Ureter (tissue), 1 donor: ENCODE results near the gene DTD2. TPM values are rescaled to one million over a fixed set of nuclear protein-coding genes. Genes with fewer than 3 reads are reported as not detected.
"Not testable (repeated sequence)": the region's sequence is repeated elsewhere in the genome, so short reads cannot be mapped to it uniquely, and the experiment has no call there.

ENCODE experiments used
- DNase-seq: peaks from one replicate; pipeline ENCODE4 v3.0.0-alpha.2; 2020; ENCODE audit warnings: low spot score
- total RNA-seq: library from RNA; stranded (reverse); gene quantifications from one replicate; pipeline ENCODE4 v1.2.4, GENCODE V29; 2023
- donor health status: DM: yes; HTN: yes; CAD: no.

Gene DTD2
- total RNA-seq, 1 donor from 2014 or later: 24.9 TPM

DNA sequence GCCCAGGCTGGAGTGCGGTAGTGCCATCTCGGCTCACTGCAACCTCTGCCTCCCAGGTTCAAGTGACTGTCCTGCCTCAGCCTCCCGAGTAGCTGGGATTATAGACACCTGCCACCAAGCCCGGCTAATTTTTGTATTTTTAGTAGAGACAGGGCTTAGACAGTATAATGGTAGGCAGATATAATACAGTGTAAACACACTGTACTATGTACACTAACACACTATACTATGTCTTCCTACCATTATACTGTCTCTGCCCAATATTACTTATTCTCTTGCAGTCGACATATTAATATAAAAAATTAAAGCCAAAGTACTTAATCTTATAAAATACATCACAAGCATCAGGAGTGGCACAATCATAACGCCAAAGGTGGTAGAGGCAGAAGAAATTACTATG, 15.0 kb downstream of the DTD2 start:
- no peak for DNase-seq

GRCh38 chr14:31441273-31442111, 15.8 kb downstream of the DTD2 start:
- DNase-seq: no peak

DNA sequence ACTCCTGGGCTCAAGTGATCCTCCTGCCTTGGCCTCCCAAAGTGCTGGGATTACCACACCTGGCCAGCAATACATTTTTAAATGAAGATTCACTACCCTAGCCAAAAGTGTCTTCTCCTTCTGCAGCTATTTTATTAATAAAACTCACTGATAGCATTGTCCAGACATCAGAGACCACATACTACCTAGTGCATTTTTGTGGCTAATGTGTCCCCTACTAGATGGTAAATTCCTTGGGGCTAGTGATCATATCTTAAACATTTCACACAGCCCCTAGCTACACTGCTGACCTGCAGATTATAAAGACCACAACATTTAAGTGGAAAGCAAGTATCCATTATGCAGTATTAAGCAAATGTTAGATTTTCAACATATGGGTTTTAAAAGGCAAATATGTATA, 17.0 kb downstream of the DTD2 start:
- DNase-seq: no peak

DNA sequence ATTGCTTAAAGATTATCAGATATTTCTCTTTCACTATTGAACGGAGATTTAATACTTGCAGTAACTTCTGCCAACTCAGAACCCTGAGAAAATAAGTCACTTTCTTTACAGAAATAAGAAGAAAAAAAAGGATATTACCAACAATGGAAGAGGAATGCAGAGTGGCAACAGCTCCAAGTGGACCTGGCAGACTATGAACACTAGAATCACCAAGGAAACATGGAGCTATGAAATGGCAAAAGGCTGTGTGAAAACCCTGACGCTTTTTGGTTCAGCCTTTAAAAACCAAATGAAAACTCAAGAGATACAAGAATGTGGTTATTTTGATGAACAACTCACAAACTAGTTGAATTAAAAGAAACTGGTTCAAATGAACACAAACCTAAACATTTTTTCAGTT, 17.7 kb downstream of the DTD2 start:
- no peak for DNase-seq

DNA sequence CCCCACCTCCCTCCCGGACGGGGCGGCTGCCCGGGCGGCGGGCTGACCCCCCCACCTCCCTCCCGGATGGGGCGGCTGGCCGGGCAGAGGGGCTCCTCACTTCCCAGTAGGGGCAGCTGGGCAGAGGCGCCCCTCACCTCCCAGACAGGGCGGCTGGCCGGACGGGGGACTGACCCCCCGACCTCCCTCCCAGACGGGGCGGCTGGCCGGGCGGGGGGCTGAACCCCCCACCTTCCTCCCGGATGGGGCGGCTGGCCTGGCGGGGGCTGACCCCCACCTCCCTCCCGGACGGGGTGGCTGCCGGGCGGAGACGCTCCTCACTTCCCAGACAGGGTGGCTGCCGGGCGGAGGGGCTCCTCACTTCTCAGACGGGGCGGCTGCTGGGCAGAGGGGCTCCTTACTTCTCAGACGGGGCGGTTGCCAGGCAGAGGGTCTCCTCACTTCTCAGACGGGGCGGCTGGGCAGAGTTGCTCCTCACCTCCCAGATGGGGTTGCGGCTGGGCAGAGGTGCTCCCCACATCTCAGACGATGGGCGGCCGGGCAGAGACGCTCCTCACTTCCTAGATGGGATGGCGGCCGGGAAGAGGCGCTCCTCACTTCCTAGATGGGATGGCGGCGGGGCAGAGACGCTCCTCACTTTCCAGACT, 20.1 kb downstream of the DTD2 start:
- DNase-seq: not testable (repeated sequence)

DNA sequence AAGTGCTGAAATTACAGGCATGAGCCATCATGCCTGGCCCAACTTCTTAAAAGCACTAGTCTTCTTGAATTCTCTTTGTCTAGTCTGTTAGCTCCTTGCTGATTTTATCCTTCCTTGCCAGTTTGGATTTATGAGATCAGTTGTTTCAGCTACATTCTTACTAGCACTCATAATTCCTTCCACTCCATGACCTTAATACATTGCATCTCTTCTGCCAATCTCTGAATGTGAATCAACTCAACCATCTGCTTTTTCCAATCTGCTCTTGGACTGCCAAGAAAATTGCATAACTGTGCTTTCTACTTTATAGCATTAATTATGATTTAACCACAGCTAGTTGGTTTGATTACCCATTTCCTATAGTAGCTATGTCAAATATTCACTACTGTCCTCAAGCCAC, 22.0 kb downstream of the DTD2 start:
- no peak for DNase-seq

DNA sequence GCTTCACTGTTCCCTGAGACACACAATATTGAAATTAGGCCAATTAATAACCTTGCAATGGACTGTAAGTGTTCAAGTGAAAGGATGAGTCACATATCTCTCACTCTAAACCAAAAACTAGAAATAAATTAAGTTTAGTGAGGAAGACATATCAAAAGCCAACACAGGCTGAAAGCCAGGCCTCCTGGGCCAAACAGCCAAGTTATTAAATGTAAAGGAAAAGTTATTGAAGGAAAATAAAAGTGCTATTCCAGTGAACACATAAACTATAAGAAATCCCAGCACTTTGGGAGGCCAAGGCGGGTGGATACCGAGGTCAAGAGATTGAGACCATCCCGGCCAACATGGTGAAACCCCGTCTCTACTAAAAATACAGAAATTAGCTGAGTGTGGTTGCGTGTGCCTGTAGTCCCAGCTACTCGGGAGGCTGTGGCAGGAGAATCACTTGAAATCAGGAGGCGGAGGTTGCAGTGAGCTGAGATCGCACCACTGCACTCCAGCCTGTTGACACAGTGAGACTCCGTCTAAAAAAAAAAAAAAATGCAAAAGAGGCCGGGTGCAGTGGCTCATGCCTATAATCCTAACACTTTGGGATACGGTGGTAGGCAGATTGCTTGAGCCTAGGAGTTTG, 26.6 kb downstream of the DTD2 start:
- no peak for DNase-seq

DNA sequence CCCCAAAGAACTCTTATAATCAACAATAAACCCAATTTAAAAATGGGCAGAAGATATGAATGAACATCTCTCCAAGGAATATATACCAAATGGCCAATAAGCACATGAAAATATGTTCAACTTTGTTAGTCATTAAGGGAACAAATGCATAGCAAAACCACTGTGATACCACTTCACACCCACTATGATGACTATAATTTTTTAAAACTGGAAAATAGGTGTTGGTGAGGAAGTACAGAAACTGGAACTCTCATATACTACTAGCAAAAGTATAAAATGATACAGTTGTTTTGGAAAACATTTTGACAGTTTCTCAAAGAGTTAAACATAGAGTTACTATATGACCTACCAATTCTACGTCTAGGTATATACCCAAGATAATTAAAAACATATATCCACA, 27.5 kb downstream of the DTD2 start:
- DNase-seq: no peak

DNA sequence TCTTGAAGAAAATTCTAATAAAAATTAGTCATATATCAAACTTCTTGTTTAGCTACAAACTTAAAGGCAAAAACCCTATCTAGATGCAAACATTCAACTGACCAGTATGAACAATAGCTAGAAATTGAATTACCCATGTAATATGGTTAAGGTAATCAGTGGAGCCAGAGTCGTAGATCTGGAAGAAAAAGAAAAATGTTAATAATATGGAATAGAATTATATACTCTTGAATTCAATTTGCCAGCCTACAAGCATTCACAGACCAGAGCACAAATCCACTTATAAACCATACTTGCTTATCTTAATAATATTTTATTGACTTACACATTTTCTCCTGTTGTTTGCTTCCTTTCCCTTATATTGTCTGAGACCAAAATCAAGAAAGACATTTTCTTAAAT, 29.3 kb downstream of the DTD2 start:
- no peak for DNase-seq

- DNase-seq: no peak
Measured at GRCh38 chr14:31426663-31427062, 30.6 kb downstream of the DTD2 start.

GRCh38 chr14:31425905-31426304, 31.4 kb downstream of the DTD2 start:
- DNase-seq: no peak

GRCh38 chr14:31421200-31421599, 36.1 kb downstream of the DTD2 start:
- DNase-seq: no peak

GRCh38 chr14:31420319-31421111, 36.8 kb downstream of the DTD2 start, which contains the start of gene HEATR5A:
Gene HEATR5A (minus strand): TSS chr14:31420550. CDS start chr14:31402975, 17,575 bp downstream.
- DNase-seq: peak; percentile 97

DNA sequence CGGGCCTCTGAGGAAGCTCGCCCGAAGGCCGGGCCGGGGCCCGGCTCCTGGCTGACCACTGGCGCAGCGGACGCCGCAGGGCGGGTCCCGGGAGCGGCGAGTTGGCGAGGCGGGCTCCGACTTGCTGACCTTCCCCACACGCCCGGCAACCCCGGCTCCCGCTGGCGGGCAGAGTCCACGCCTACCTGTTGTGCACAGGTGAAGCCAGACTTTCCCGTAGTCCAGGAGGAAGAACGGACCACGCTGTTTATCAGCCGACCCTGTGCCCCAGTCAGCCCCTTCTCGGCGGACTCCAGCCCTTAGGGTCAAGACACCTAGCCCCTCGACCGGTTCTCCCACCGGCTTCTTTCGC, 37.4 kb downstream of the DTD2 start:
- DNase-seq: peak; percentile 67

GRCh38 chr14:31419179-31419966, 37.9 kb downstream of the DTD2 start:
- DNase-seq: no peak

DNA sequence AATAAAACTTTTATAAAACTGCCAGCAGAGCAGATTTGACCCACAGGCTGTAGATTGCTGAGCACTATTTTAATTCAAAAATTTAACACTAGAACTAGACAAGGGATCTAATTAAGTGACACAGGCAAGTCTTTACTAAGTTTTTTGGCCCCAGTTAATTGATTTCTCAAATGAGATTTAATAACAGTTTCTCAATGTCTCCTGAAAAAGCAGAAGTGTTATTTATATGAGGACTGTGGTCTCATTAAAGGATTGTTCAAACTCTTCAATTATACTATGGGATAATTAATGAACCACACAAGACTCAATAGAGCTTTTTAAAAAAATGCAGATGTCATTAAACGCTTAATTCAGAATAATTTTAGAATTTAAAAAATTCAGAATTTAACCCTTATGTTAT, 38.9 kb downstream of the DTD2 start:
- no peak for DNase-seq

DNA sequence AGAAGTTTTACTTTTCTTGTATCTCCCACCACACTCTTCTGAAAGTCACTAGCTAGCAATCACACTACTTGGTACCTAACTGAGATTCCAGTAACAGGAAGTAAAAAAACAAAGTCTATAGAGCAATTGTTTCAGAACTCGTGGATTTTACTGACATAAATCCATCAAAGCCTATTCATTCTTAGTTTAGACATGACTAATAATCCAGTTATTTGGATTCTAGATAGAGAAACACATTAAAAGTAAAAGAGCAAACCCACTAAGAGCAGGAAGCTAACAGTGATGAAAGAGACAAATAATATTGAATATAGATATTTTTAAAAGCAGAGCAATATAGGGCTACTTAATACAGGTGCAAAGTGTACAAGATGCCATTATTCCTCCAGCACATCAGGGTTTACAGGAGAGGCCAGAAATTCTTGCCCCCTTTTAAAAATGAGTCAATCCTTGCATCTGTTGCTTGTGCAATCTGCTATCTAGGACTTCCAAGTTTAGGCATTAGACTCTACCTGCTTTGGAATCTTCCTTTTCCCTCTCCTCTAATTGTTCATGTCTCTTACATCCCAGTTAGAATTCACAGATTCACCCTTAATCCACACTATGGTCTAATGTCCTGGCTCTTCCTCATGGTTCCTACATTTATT, 43.0 kb downstream of the DTD2 start:
- no peak for DNase-seq

GRCh38 chr14:31411218-31411727, 46.0 kb downstream of the DTD2 start:
- no peak for DNase-seq

- no peak for DNase-seq
Measured at GRCh38 chr14:31410048-31410650, 47.2 kb downstream of the DTD2 start.

- no peak for DNase-seq
Measured at GRCh38 chr14:31408421-31408820, 48.9 kb downstream of the DTD2 start.
